PC-9 (cell line): ENCODE data around the gene FAM124B.

ENCODE experiments used
- CTCF ChIP-seq: fragments of 200-600 bp; sonication (generic); conservative IDR thresholded peaks from 2 replicates; pipeline ENCODE4 v1.6.1; 2017; ENCODE audit warnings: mixed run types, antibody characterized with exemption, mild to moderate bottlenecking, moderate library complexity
- EZH2 ChIP-seq: fragments of 200-600 bp; sonication (generic); IDR thresholded peaks from 2 replicates; pipeline ENCODE4 v1.8.0; 2017; ENCODE audit warnings: antibody characterized with exemption, low read depth

- TF ChIP-seq CTCF (no peak), EZH2 (no peak)
Observed at GRCh38 chr2:224381521-224382279, 20.2 kb downstream of the FAM124B start.
